HepG2 (cell line): ENCODE data around the gene CKB. TPM values are rescaled to one million over a fixed set of nuclear protein-coding genes. Genes with fewer than 3 reads are reported as not detected.
A peak's percentile ranks its signal among the peaks of the same experiment; 100 is the strongest.

Experiments
- AGO1 ChIP-seq: fragments of 200-400 bp; formaldehyde crosslinking; IDR thresholded peaks from 2 replicates; pipeline ENCODE4 v1.6.1; 2017; ENCODE audit warnings: mild to moderate bottlenecking, low read depth, low read length, moderate library complexity; ENCODE audit not compliant: poor library complexity, severe bottlenecking
- BRD4 ChIP-seq: sonication (generic); formaldehyde crosslinking; IDR thresholded peaks from 2 replicates; pipeline ENCODE4 v1.4.0; 2020; ENCODE audit warnings: missing genetic modification reagents
- ELF3 ChIP-seq: IDR thresholded peaks from 2 replicates; pipeline ENCODE4 v1.6.1; 2016; ENCODE audit warnings: missing genetic modification reagents, missing compliant biosample characterization
- ERF ChIP-seq: IDR thresholded peaks from 2 replicates; pipeline ENCODE4 v1.6.1; 2018; ENCODE audit warnings: missing biosample characterization, missing genetic modification reagents
- FOXC1 ChIP-seq: sonication (generic); formaldehyde crosslinking; IDR thresholded peaks from 2 replicates; pipeline ENCODE4 v1.8.0; 2022; ENCODE audit warnings: mild to moderate bottlenecking, missing genetic modification reagents, borderline replicate concordance
- ISL2 ChIP-seq: sonication (generic); formaldehyde crosslinking; IDR thresholded peaks from 2 replicates; pipeline ENCODE4 v1.5.0; 2020; ENCODE audit warnings: missing genetic modification reagents
- RBAK ChIP-seq: sonication (generic); formaldehyde crosslinking; IDR thresholded peaks from 2 replicates; pipeline ENCODE4 v1.5.1; 2020; ENCODE audit warnings: mild to moderate bottlenecking, missing genetic modification reagents
- RERE ChIP-seq: IDR thresholded peaks from 2 replicates; pipeline ENCODE4 v1.6.1; 2016; ENCODE audit warnings: low read depth, missing genetic modification reagents, missing compliant biosample characterization
- RFX3 ChIP-seq: IDR thresholded peaks from 2 replicates; pipeline ENCODE4 v1.6.1; 2016; ENCODE audit warnings: missing biosample characterization, missing genetic modification reagents
- STAT5B ChIP-seq: sonication (generic); formaldehyde crosslinking; IDR thresholded peaks from 2 replicates; pipeline ENCODE4 v1.4.0; 2020; ENCODE audit warnings: missing genetic modification reagents
- ZBTB42 ChIP-seq: sonication (generic); formaldehyde crosslinking; IDR thresholded peaks from 2 replicates; pipeline ENCODE4 v1.5.0; 2020; ENCODE audit warnings: mild to moderate bottlenecking, missing genetic modification reagents
- ZNF256 ChIP-seq: sonication (generic); formaldehyde crosslinking; conservative IDR thresholded peaks from 2 replicates; pipeline ENCODE4 v1.4.0; 2020; ENCODE audit warnings: missing genetic modification reagents
- ZNF280D ChIP-seq: sonication (generic); formaldehyde crosslinking; IDR thresholded peaks from 2 replicates; pipeline ENCODE4 v1.5.1; 2020; ENCODE audit warnings: mild to moderate bottlenecking, missing genetic modification reagents
- polyA plus RNA-seq, 8 experiments: library from polyadenylated mRNA; depleted of rRNA in 3 of 8; stranded (reverse) in 7 of 8; unstranded in 1 of 8; fragments of >200 nt; fragmentation: Illumina TruSeq in 4 of 8; extraction: Trizol in 4 of 8; gene quantifications; 2 replicates each; pipeline versions ENCODE4 v1.2.1 to v1.2.3, GENCODE V29; 2011 to 2016; ENCODE audit warnings: low read depth in 4 of 8, missing spikeins in 1 of 8, mixed read lengths in 1 of 8; ENCODE audit not compliant: insufficient read depth in 1 of 8
- total RNA-seq, 5 experiments: library from RNA; depleted of rRNA; stranded (reverse); fragments of >200 nt; fragmentation: Illumina TruSeq; extraction: Trizol; gene quantifications; 2 replicates each; pipeline ENCODE4 v1.2.3, GENCODE V29; 2016; ENCODE audit warnings: low read depth in 1 of 5
- TF ChIP-seq, protein P1 (sequence below): sonication (generic); formaldehyde crosslinking; IDR thresholded peaks from 2 replicates; pipeline ENCODE4 v1.4.0; 2020; ENCODE audit warnings: missing genetic modification reagents
- TF ChIP-seq, protein P2 (sequence below): IDR thresholded peaks from 2 replicates; pipeline ENCODE4 v1.6.1; 2012; ENCODE audit warnings: low read depth, low read length, improper control_type of control experiment

CKB gene
- total and polyA plus RNA-seq, 2 of the 13 experiments (the other 11 are each of a cell fraction or from before 2014, with no cell fraction given) = 82.3 to 217 TPM

GRCh38 chr14:103524002-103524935, 1.6 kb upstream of the CKB start (continued):
- TF ChIP-seq RERE (CRISPR knock-in tag) (no peak), RBAK (CRISPR knock-in tag) (peak; percentile 93), BRD4 (CRISPR knock-in tag) (0 out of 2 replicates have a peak, but pooled peaks have one; percentile 26), ZBTB42 (CRISPR knock-in tag) (no peak), ERF (CRISPR knock-in tag) (no peak), FOXC1 (CRISPR knock-in tag) (no peak), RFX3 (CRISPR knock-in tag) (no peak), AGO1 (peak; percentile 47), ELF3 (CRISPR knock-in tag) (no peak), STAT5B (no peak), ZNF256 (CRISPR knock-in tag) (0 out of 2 replicates have a peak, but pooled peaks have one; percentile 39), ISL2 (CRISPR knock-in tag) (no peak), ZNF280D (CRISPR knock-in tag) (no peak)
- TF ChIP-seq, protein P1, sequence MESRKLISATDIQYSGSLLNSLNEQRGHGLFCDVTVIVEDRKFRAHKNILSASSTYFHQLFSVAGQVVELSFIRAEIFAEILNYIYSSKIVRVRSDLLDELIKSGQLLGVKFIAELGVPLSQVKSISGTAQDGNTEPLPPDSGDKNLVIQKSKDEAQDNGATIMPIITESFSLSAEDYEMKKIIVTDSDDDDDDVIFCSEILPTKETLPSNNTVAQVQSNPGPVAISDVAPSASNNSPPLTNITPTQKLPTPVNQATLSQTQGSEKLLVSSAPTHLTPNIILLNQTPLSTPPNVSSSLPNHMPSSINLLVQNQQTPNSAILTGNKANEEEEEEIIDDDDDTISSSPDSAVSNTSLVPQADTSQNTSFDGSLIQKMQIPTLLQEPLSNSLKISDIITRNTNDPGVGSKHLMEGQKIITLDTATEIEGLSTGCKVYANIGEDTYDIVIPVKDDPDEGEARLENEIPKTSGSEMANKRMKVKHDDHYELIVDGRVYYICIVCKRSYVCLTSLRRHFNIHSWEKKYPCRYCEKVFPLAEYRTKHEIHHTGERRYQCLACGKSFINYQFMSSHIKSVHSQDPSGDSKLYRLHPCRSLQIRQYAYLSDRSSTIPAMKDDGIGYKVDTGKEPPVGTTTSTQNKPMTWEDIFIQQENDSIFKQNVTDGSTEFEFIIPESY (CRISPR knock-in tag) = peak; percentile 85
- TF ChIP-seq, protein P2, sequence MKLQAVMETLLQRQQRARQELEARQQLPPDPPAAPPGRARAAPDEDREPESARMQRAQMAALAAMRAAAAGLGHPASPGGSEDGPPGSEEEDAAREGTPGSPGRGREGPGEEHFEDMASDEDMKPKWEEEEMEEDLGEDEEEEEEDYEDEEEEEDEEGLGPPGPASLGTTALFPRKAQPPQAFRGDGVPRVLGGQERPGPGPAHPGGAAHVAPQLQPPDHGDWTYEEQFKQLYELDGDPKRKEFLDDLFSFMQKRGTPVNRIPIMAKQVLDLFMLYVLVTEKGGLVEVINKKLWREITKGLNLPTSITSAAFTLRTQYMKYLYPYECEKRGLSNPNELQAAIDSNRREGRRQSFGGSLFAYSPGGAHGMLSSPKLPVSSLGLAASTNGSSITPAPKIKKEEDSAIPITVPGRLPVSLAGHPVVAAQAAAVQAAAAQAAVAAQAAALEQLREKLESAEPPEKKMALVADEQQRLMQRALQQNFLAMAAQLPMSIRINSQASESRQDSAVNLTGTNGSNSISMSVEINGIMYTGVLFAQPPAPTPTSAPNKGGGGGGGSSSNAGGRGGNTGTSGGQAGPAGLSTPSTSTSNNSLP = no peak
